ENCODE results near the gene MROH9.

Gene MROH9

GRCh38 chr1:170987424-170987823 lies 52.1 kb downstream of the MROH9 start:
- no peak for DNase-seq (ENCODE audit: low spot score)
- in situ Hi-C loops (cut with MboI; ENCODE audit: low sequenced_read_pairs, unreplicated experiment): no loop called here
- no peak for TF ChIP-seq CTCF (IDR thresholded peaks at IDR 0.05; ENCODE audit: borderline replicate concordance, control extremely low read depth, extremely low read depth, insufficient read depth, missing control alignments)

GRCh38 chr1:170993151-170993550 lies 57.8 kb downstream of the MROH9 start:
- in situ Hi-C loops (cut with MboI; ENCODE audit: low sequenced_read_pairs, unreplicated experiment): no loop called here
- TF ChIP-seq CTCF (IDR thresholded peaks at IDR 0.05; ENCODE audit: borderline replicate concordance, control extremely low read depth, extremely low read depth, insufficient read depth, missing control alignments): no peak
- DNase-seq (ENCODE audit: low spot score): no peak

- in situ Hi-C loops (cut with MboI; ENCODE audit: low sequenced_read_pairs, unreplicated experiment): no loop called here
- no peak for TF ChIP-seq CTCF (IDR thresholded peaks at IDR 0.05; ENCODE audit: borderline replicate concordance, control extremely low read depth, extremely low read depth, insufficient read depth, missing control alignments)
- DNase-seq (ENCODE audit: low spot score): no peak
Measured at GRCh38 chr1:170993717-170994116, 58.4 kb downstream of the MROH9 start.

- DNase-seq (ENCODE audit: low spot score): no peak
- no peak for TF ChIP-seq CTCF (IDR thresholded peaks at IDR 0.05; ENCODE audit: borderline replicate concordance, control extremely low read depth, extremely low read depth, insufficient read depth, missing control alignments)
- in situ Hi-C loops (cut with MboI; ENCODE audit: low sequenced_read_pairs, unreplicated experiment): no loop called here
Measured at GRCh38 chr1:171014880-171015279, 79.5 kb downstream of the MROH9 start.

GRCh38 chr1:171017426-171017825 lies 82.1 kb downstream of the MROH9 start:
- DNase-seq (ENCODE audit: low spot score): no peak
- no peak for TF ChIP-seq CTCF (IDR thresholded peaks at IDR 0.05; ENCODE audit: borderline replicate concordance, control extremely low read depth, extremely low read depth, insufficient read depth, missing control alignments)
- in situ Hi-C loops (cut with MboI; ENCODE audit: low sequenced_read_pairs, unreplicated experiment): no loop called here

- in situ Hi-C loops (cut with MboI; ENCODE audit: low sequenced_read_pairs, unreplicated experiment): no loop called here
- TF ChIP-seq CTCF (IDR thresholded peaks at IDR 0.05; ENCODE audit: borderline replicate concordance, control extremely low read depth, extremely low read depth, insufficient read depth, missing control alignments): no peak
- no peak for DNase-seq (ENCODE audit: low spot score)
Measured at GRCh38 chr1:171019971-171020370, 84.6 kb downstream of the MROH9 start.
